Psoas muscle (tissue), 8 donors: ENCODE results near the gene UTP25. TPM values are rescaled to one million over a fixed set of nuclear protein-coding genes. Genes with fewer than 3 reads are reported as not detected.

Experiments used
- ATAC-seq, 4 donors: fragments of 200-7000 bp; cut with Tn5 transposase; one replicate each; pipeline ENCODE4 v1.9.1; 2020; ENCODE audit warnings: moderate library complexity in 3 of 4, mild to moderate bottlenecking in 2 of 4
- DNase-seq, 2 donors: peaks; one replicate each; pipeline ENCODE4 v3.0.0-alpha.2; 2020
- H3K27ac ChIP-seq: fragments of 200-600 bp; one replicate; pipeline ENCODE4 v1.8.0; 2022
- H3K27me3 ChIP-seq, 3 donors: fragments of 200-600 bp in 1 of 3; one replicate each; pipeline versions ENCODE4 v1.6.1 to v1.8.0; 2013 to 2022; ENCODE audit warnings: low read length in 2 of 3, mild to moderate bottlenecking in 2 of 3, moderate library complexity in 1 of 3; ENCODE audit not compliant: insufficient read depth in 3 of 3
- H3K36me3 ChIP-seq, 2 donors: fragments of 200-600 bp in 1 of 2; one replicate each; pipeline versions ENCODE4 v1.6.1 to v1.8.0; 2013 to 2022; ENCODE audit warnings: low read depth in 1 of 2, mild to moderate bottlenecking in 1 of 2, moderate library complexity in 1 of 2; ENCODE audit not compliant: insufficient read depth in 1 of 2
- H3K4me1 ChIP-seq: fragments of 200-600 bp; one replicate; pipeline ENCODE4 v1.8.0; 2022
- H3K4me3 ChIP-seq: fragments of 200-600 bp; one replicate; pipeline ENCODE4 v1.8.0; 2022; ENCODE audit warnings: mild to moderate bottlenecking
- H3K9me3 ChIP-seq: fragments of 200-600 bp; one replicate; pipeline ENCODE4 v1.8.0; 2022
- WGBS, 3 donors: extraction: QIAGEN DNeasy Blood & Tissue Kit; methylation state at CpG; one replicate each; pipeline versions ENCODE4 v1.1.6 to v1.1.7; 2013; 5-methylcytosine and 5-hydroxymethylcytosine counted together
- intact Hi-C, 2 donors: fragments of 100-400 bp; cut with DNase I; formaldehyde crosslinking; loops; one replicate each; pipeline versions ENCODE4 v1.11.0 to v1.14.2; 2022
- polyA plus RNA-seq, 3 donors: library from polyadenylated mRNA; stranded (reverse); fragments of 200-250 nt; gene quantifications; one replicate each; pipeline ENCODE4 v1.2.3, GENCODE V29; 2013
- total RNA-seq, 4 donors: library from RNA; stranded (reverse); fragmentation: NEBNext Ultra II Directional in 2 of 4; extraction: Animal tissue kit (Norgen Biotek cat#: 25700) in 2 of 4; gene quantifications; one replicate each; pipeline versions ENCODE4 v1.2.1 to v1.2.4, GENCODE V29; 2021 to 2023
- TF ChIP-seq, protein P1 (sequence below): fragments of 200-600 bp; IDR thresholded peaks from one replicate; pipeline ENCODE4 v1.8.0; 2022; ENCODE audit warnings: antibody characterized with exemption
- donor health status: healthy with polysubstance abuse.
- donor health status: DM: no; HTN: no; CAD: no; lungs with moderate emphysema.
- donor health status: Bipolar disorder and iron deficiency.
- donor health status: healthy.
- donor health status: DM: yes; HTN: yes; CAD: no.
- donor health status: DM: no; HTN: no; CAD: no.
- donor health status: DM: no; HTN: no; CAD: no.
- donor health status: DM: yes; HTN: yes; CAD: no.

The UTP25 gene
- total and polyA plus RNA-seq, 7 donors = 1.9 to 5.4 (median 3.9) TPM

GRCh38 chr1:209855623-209856022 is 27.9 kb downstream of the UTP25 start:
- H3K27ac ChIP-seq = no peak overlapping the region
- DNase-seq (no peak), ATAC-seq (no peak)
- H3K4me3 ChIP-seq = no peak overlapping the region
- no peaks in the 10 kb centered on the region for H3K9me3 ChIP-seq
- no peaks in the 10 kb centered on the region for H3K27me3 ChIP-seq
- WGBS, 3 donors = 38 to 53% (median 43%) methylated on average over 5 of the region's 5 CpGs
- TF ChIP-seq, protein P1, sequence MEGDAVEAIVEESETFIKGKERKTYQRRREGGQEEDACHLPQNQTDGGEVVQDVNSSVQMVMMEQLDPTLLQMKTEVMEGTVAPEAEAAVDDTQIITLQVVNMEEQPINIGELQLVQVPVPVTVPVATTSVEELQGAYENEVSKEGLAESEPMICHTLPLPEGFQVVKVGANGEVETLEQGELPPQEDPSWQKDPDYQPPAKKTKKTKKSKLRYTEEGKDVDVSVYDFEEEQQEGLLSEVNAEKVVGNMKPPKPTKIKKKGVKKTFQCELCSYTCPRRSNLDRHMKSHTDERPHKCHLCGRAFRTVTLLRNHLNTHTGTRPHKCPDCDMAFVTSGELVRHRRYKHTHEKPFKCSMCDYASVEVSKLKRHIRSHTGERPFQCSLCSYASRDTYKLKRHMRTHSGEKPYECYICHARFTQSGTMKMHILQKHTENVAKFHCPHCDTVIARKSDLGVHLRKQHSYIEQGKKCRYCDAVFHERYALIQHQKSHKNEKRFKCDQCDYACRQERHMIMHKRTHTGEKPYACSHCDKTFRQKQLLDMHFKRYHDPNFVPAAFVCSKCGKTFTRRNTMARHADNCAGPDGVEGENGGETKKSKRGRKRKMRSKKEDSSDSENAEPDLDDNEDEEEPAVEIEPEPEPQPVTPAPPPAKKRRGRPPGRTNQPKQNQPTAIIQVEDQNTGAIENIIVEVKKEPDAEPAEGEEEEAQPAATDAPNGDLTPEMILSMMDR = no peak
- peaks cover 13 to 48% of the 10 kb centered on the region in 2 donors for H3K36me3 ChIP-seq
- intact Hi-C loops = loop anchor here in 1 of 2 donors (5.0 kb wide), 1 partner anchor 457 kb away; no protein-coding TSS in a partner anchor
- no peaks in the 10 kb centered on the region for H3K4me1 ChIP-seq

GRCh38 chr1:209858561-209859103 is 30.9 kb downstream of the UTP25 start:
- intact Hi-C loops = loop anchor here in 1 of 2 donors (5.0 kb wide), 1 partner anchor 454 kb away; no protein-coding TSS in a partner anchor
- 93 to 97% (median 94%) methylated on average over 37 to 41 of the region's 41 CpGs for WGBS, 3 donors
- H3K4me1 ChIP-seq = no peaks in the 10 kb centered on the region

DNA sequence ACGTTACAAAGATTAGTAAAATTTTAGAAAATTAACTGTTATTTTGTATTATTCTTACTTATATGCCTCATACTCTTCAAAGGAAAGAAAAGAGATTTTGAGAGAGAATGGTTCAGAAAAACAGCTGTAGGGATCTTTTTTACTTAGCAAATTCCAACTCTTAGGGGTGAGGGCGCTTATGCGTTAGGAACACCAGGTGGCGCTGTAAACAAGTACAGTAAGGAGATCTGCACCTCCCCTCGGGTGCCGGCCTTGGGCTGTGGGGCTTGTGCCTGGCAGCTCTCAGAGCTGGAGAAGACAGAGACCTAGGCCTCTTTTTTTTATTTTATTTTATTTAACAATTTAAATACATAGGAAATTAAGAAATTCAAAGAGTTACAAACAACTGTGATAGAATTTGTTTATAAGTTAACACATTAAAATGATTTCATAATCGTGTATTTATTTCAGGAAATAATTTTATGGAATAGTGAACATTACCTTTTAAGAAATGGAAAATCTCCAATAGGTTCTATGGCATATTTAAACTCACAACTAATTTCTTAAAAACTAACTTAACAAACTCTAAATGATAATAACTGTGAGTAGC is 32.6 kb downstream of the UTP25 start:
- intact Hi-C loops = loop anchor here in 1 of 2 donors (2.0 to 5.0 kb wide), 2 partner anchors 126 to 452 kb away; no protein-coding TSS in a partner anchor
- ATAC-seq (peak; percentile 58 to 81 (median 74)), DNase-seq (peak; percentile 71 to 78)
- Histone ChIP-seq H3K4me3 (no peak overlapping the region), H3K27ac (no peak overlapping the region), H3K27me3 (peaks cover 0 to 7% (median 0%) of the 10 kb centered on the region in 3 donors), H3K4me1 (no peaks in the 10 kb centered on the region), H3K36me3 (peaks cover 0 to under 1% of the 10 kb centered on the region in 2 donors), H3K9me3 (no peaks in the 10 kb centered on the region)
- 13 to 18% (median 16%) methylated on average over 7 of the region's 7 CpGs for WGBS, 3 donors
- TF ChIP-seq, protein P1 = peak; percentile 87

More at GRCh38 chr1:209858561-209859103, 30.9 kb downstream of the UTP25 start:
- H3K27me3 ChIP-seq = peaks cover 0 to 7% (median 0%) of the 10 kb centered on the region in 3 donors
- peaks cover 7 to 18% of the 10 kb centered on the region in 2 donors for H3K36me3 ChIP-seq
- H3K27ac ChIP-seq = no peak overlapping the region
- no peaks in the 10 kb centered on the region for H3K9me3 ChIP-seq
- TF ChIP-seq, protein P1 = no peak
- DNase-seq (no peak), ATAC-seq (no peak)
- H3K4me3 ChIP-seq = no peak overlapping the region

GRCh38 chr1:209861242-209861641 is 33.5 kb downstream of the UTP25 start:
- H3K36me3 ChIP-seq = no peaks in the 10 kb centered on the region
- H3K27ac ChIP-seq = no peak overlapping the region
- intact Hi-C loops = loop anchor here in 1 of 2 donors (2.0 to 5.0 kb wide), 2 partner anchors 126 to 451 kb away; no protein-coding TSS in a partner anchor
- DNase-seq = no peak
- 74 to 82% (median 81%) methylated on average over 2 of the region's 2 CpGs for WGBS, 3 donors
- H3K4me3 ChIP-seq = no peak overlapping the region
- TF ChIP-seq, protein P1 = no peak
- no peaks in the 10 kb centered on the region for H3K4me1 ChIP-seq
- ATAC-seq = no peak
- peaks cover 0 to 7% (median 0%) of the 10 kb centered on the region in 3 donors for H3K27me3 ChIP-seq
- H3K9me3 ChIP-seq = no peaks in the 10 kb centered on the region
